Activated naive CD4-positive, alpha-beta T cell (primary cell): Measurements from ENCODE around the gene PFKFB3.

Source experiments
- DNase-seq, 4 experiments: peaks; one replicate each; lab custom pipeline; 2025; lab: John Stamatoyannopoulos, UW

Gene PFKFB3

GRCh38 chr10:6300784-6301460 is 98.2 kb downstream of the PFKFB3 start:
- DNase-seq = no peak

GRCh38 chr10:6301488-6302075 is 98.8 kb downstream of the PFKFB3 start:
- DNase-seq = no peak
